Neural cell (in vitro differentiated cells): ENCODE data around the gene COCH. TPM values are rescaled to one million over a fixed set of nuclear protein-coding genes. Genes with fewer than 3 reads are reported as not detected.

Experiments
- H2AFZ ChIP-seq: fragments of 200-600, 300-800 bp; sonication (generic), shearing (Covaris generic); 2 replicates; pipeline ENCODE4 v1.6.0; 2014; ENCODE audit warnings: low read depth, mild to moderate bottlenecking, antibody characterized with exemption, low read length, moderate library complexity
- H3F3A ChIP-seq: fragments of 200-600 bp; shearing (Covaris generic); 2 replicates; pipeline ENCODE4 v1.6.1; 2016; ENCODE audit warnings: mild to moderate bottlenecking, moderate library complexity, mixed read lengths, antibody characterized with exemption, low read length; ENCODE audit not compliant: insufficient read depth, poor library complexity, severe bottlenecking
- H3K27ac ChIP-seq: fragments of 200-600, 300-800 bp; sonication (generic), shearing (Covaris generic); 2 replicates; pipeline ENCODE4 v1.5.1; 2014; ENCODE audit warnings: mild to moderate bottlenecking, low read length, moderate library complexity
- H3K27me3 ChIP-seq: fragments of 300-800, 200-600 bp; sonication (generic), shearing (Covaris generic); 2 replicates; pipeline ENCODE4 v1.6.0; 2014; ENCODE audit warnings: mild to moderate bottlenecking, low read depth, low read length, moderate library complexity; ENCODE audit not compliant: insufficient read depth
- H3K36me3 ChIP-seq: fragments of 300-800, 200-600 bp; sonication (generic), shearing (Covaris generic); 2 replicates; pipeline ENCODE4 v1.5.1; 2014; ENCODE audit warnings: mild to moderate bottlenecking, antibody characterized with exemption, low read length, moderate library complexity; ENCODE audit not compliant: insufficient read depth
- H3K4me2 ChIP-seq: fragments of 300-800, 200-600 bp; sonication (generic), shearing (Covaris generic); 2 replicates; pipeline ENCODE4 v1.6.0; 2014; ENCODE audit warnings: mild to moderate bottlenecking, low read length
- H3K4me3 ChIP-seq: fragments of 300-800, 200-600 bp; sonication (generic), shearing (Covaris generic); 2 replicates; pipeline ENCODE4 v1.5.1; 2014; ENCODE audit warnings: mild to moderate bottlenecking, low read length, moderate library complexity
- H3K79me2 ChIP-seq: fragments of 200-600 bp; shearing (Covaris generic); replicated peaks from 2 replicates; pipeline ENCODE4 v1.6.0; 2014; ENCODE audit warnings: mild to moderate bottlenecking, low read length, moderate library complexity; ENCODE audit not compliant: insufficient read depth
- H3K9ac ChIP-seq: fragments of 300-800, 200-600 bp; sonication (generic), shearing (Covaris generic); 2 replicates; pipeline ENCODE4 v1.6.1; 2016; ENCODE audit warnings: mild to moderate bottlenecking, low read length, mixed read lengths
- H3K9me2 ChIP-seq: fragments of 200-600 bp; shearing (Covaris generic); 2 replicates; pipeline ENCODE4 v1.6.1; 2016; ENCODE audit warnings: mild to moderate bottlenecking, low read length, mixed read lengths; ENCODE audit not compliant: insufficient read depth
- H3K9me3 ChIP-seq: fragments of 200-600, 300-800 bp; sonication (generic), shearing (Covaris generic); 2 replicates; pipeline ENCODE4 v1.6.1; 2016; ENCODE audit warnings: mild to moderate bottlenecking, mixed run types, low read length, moderate library complexity, mixed read lengths
- H4K20me1 ChIP-seq: fragments of 200-600 bp; shearing (Covaris generic); 2 replicates; pipeline ENCODE4 v1.6.1; 2016; ENCODE audit warnings: mild to moderate bottlenecking, mixed run types; ENCODE audit not compliant: insufficient read depth
- EP300 ChIP-seq: fragments of 450-650 bp; conservative IDR thresholded peaks from 2 replicates; pipeline ENCODE4 v1.6.1; 2014; ENCODE audit warnings: antibody characterized with exemption, mild to moderate bottlenecking, moderate library complexity; ENCODE audit not compliant: poor library complexity, severe bottlenecking
- EZH2 ChIP-seq: fragments of 200-600, 300-800 bp; shearing (Covaris generic), sonication (generic); IDR thresholded peaks from 2 replicates; pipeline ENCODE4 v1.6.1; 2014; ENCODE audit warnings: antibody characterized with exemption, low read length, borderline replicate concordance, mild to moderate bottlenecking; ENCODE audit not compliant: insufficient read depth, poor library complexity, severe bottlenecking
- MXI1 ChIP-seq: fragments of 450-650 bp; conservative IDR thresholded peaks from 2 replicates; pipeline ENCODE4 v1.6.1; 2014; ENCODE audit warnings: antibody characterized with exemption, mild to moderate bottlenecking; ENCODE audit not compliant: poor library complexity, severe bottlenecking
- POLR2AphosphoS5 ChIP-seq: IDR thresholded peaks from 2 replicates; pipeline ENCODE4 v1.6.1; 2012
- RAD21 ChIP-seq: fragments of 450-650 bp; conservative IDR thresholded peaks from 2 replicates; pipeline ENCODE4 v1.6.1; 2014; ENCODE audit warnings: antibody characterized with exemption, mild to moderate bottlenecking, moderate library complexity
- SMC3 ChIP-seq: fragments of 450-650 bp; conservative IDR thresholded peaks from 2 replicates; pipeline ENCODE4 v1.6.1; 2014; ENCODE audit warnings: antibody characterized with exemption, mild to moderate bottlenecking, moderate library complexity; ENCODE audit not compliant: poor library complexity
- TAF1 ChIP-seq: IDR thresholded peaks from 2 replicates; pipeline ENCODE4 v1.6.1; 2012; ENCODE audit warnings: low read depth
- polyA plus RNA-seq: library from polyadenylated mRNA; depleted of rRNA; stranded (reverse); fragments of >200 nt; gene quantifications from 2 replicates; pipeline ENCODE4 v1.2.3, GENCODE V29; 2014
- TF ChIP-seq, protein P1 (sequence below): fragments of 450-650 bp; IDR thresholded peaks from 2 replicates; pipeline ENCODE4 v1.5.1; 2014; ENCODE audit warnings: antibody characterized with exemption, mild to moderate bottlenecking, moderate library complexity; ENCODE audit not compliant: poor library complexity, severe bottlenecking
- TF ChIP-seq, protein P2 (sequence below): IDR thresholded peaks from 2 replicates; pipeline ENCODE4 v1.6.1; 2012; ENCODE audit warnings: borderline replicate concordance

Gene COCH
- polyA plus RNA-seq, 1 donor from 2014 or later, result 45.0 TPM

DNA sequence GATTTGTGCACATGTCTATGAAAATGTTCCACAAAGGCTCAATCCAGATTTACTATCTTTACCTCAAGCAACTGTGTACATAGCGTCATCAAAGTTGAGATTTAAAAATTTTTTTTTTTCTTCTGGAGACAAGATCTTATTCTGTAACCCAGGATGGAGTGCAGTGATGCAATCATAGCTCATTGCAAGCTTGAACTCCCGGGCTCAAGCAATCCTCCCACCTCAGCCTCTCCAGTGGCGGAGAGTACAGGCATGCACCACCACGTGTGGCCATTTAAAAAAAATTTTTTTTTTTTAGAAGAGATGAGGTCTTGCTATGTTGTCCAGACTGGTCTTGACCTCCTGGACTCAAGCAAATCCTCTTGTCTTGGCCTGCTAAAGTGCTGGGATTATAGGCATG lies 2.3 kb downstream of the COCH start:
- Histone ChIP-seq H3F3A (peaks cover 4% of the 10 kb centered on the region), H3K79me2 (no peaks in the 10 kb centered on the region), H2AFZ (no peak overlapping the region), H3K27me3 (peaks cover 34% of the 10 kb centered on the region), H3K9me2 (no peaks in the 10 kb centered on the region), H3K4me3 (no peak overlapping the region), H3K9me3 (no peaks in the 10 kb centered on the region), H4K20me1 (no peaks in the 10 kb centered on the region), H3K4me2 (no peak overlapping the region), H3K27ac (no peak overlapping the region), H3K36me3 (no peaks in the 10 kb centered on the region), H3K9ac (no peak overlapping the region)
- TF ChIP-seq MXI1 (no peak), RAD21 (no peak), EZH2 (no peak), TAF1 (no peak), EP300 (no peak)

DNA sequence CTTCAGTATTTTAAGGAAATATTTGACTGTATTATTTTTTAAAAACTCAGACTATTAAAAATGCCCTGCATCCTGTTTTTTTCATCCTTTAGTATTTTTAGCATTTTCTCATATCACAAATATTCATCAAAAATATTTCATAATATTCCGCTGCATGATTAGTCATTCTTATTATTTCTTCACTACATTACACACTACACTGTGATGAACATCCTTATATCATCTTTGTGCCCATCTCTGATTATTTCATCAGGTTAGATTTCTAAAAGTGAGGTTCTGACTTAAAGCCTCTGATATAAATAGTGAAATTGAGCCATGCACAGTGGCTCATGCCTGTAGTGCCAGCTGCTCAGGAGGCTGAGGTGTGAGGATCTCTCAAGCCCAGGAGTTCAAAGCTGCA lies 8.1 kb downstream of the COCH start:
- no peak overlapping the region for H3K9ac ChIP-seq
- TF ChIP-seq EZH2, result no peak
- no peak for TF ChIP-seq SMC3
- no peak for TF ChIP-seq RAD21
- TF ChIP-seq, protein P1, sequence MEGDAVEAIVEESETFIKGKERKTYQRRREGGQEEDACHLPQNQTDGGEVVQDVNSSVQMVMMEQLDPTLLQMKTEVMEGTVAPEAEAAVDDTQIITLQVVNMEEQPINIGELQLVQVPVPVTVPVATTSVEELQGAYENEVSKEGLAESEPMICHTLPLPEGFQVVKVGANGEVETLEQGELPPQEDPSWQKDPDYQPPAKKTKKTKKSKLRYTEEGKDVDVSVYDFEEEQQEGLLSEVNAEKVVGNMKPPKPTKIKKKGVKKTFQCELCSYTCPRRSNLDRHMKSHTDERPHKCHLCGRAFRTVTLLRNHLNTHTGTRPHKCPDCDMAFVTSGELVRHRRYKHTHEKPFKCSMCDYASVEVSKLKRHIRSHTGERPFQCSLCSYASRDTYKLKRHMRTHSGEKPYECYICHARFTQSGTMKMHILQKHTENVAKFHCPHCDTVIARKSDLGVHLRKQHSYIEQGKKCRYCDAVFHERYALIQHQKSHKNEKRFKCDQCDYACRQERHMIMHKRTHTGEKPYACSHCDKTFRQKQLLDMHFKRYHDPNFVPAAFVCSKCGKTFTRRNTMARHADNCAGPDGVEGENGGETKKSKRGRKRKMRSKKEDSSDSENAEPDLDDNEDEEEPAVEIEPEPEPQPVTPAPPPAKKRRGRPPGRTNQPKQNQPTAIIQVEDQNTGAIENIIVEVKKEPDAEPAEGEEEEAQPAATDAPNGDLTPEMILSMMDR, result no peak
- TF ChIP-seq MXI1, result no peak
- TF ChIP-seq TAF1, result no peak
- TF ChIP-seq POLR2AphosphoS5, result no peak
- TF ChIP-seq, protein P2, sequence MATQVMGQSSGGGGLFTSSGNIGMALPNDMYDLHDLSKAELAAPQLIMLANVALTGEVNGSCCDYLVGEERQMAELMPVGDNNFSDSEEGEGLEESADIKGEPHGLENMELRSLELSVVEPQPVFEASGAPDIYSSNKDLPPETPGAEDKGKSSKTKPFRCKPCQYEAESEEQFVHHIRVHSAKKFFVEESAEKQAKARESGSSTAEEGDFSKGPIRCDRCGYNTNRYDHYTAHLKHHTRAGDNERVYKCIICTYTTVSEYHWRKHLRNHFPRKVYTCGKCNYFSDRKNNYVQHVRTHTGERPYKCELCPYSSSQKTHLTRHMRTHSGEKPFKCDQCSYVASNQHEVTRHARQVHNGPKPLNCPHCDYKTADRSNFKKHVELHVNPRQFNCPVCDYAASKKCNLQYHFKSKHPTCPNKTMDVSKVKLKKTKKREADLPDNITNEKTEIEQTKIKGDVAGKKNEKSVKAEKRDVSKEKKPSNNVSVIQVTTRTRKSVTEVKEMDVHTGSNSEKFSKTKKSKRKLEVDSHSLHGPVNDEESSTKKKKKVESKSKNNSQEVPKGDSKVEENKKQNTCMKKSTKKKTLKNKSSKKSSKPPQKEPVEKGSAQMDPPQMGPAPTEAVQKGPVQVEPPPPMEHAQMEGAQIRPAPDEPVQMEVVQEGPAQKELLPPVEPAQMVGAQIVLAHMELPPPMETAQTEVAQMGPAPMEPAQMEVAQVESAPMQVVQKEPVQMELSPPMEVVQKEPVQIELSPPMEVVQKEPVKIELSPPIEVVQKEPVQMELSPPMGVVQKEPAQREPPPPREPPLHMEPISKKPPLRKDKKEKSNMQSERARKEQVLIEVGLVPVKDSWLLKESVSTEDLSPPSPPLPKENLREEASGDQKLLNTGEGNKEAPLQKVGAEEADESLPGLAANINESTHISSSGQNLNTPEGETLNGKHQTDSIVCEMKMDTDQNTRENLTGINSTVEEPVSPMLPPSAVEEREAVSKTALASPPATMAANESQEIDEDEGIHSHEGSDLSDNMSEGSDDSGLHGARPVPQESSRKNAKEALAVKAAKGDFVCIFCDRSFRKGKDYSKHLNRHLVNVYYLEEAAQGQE, result no peak
- no peak for TF ChIP-seq EP300
- H3K27ac ChIP-seq, result no peak overlapping the region
- no peaks in the 10 kb centered on the region for H4K20me1 ChIP-seq
- no peaks in the 10 kb centered on the region for H3K9me3 ChIP-seq
- no peak overlapping the region for H3K4me3 ChIP-seq
- no peaks in the 10 kb centered on the region for H3K9me2 ChIP-seq
- H3K4me2 ChIP-seq, result no peak overlapping the region
- no peaks in the 10 kb centered on the region for H3K27me3 ChIP-seq
- no peak overlapping the region for H2AFZ ChIP-seq
- no peaks in the 10 kb centered on the region for H3F3A ChIP-seq
- H3K79me2 ChIP-seq, result no peaks in the 10 kb centered on the region
- H3K36me3 ChIP-seq, result no peaks in the 10 kb centered on the region
